Sigmoid colon (tissue), 4 donors: ENCODE measurements around the gene METTL24.

ENCODE experiments used
- EP300 ChIP-seq, 4 donors: sonication (generic); formaldehyde crosslinking; IDR thresholded peaks; one replicate each; pipeline ENCODE4 v1.6.1; 2017; ENCODE audit warnings: antibody characterized with exemption in 4 of 4
- POLR2A ChIP-seq, 2 donors: fragments of 450-650 bp; IDR thresholded peaks; one replicate each; pipeline ENCODE4 v1.6.1; 2016; ENCODE audit warnings: antibody characterized with exemption in 2 of 2, mild to moderate bottlenecking in 2 of 2, moderate library complexity in 2 of 2
- POLR2AphosphoS5 ChIP-seq, 4 donors: sonication (generic); formaldehyde crosslinking; IDR thresholded peaks; one replicate each; pipeline ENCODE4 v1.6.1; 2017; ENCODE audit warnings: antibody characterized with exemption in 4 of 4
- TF ChIP-seq, protein P1 (sequence below), 4 experiments: fragments of 450-650 bp in 3 of 4; fragments of 200-600 bp in 1 of 4; IDR thresholded peaks; one replicate each; pipeline ENCODE4 v1.5.1; 2016 to 2019; ENCODE audit warnings: antibody characterized with exemption in 4 of 4, mild to moderate bottlenecking in 3 of 4, moderate library complexity in 2 of 4

DNA sequence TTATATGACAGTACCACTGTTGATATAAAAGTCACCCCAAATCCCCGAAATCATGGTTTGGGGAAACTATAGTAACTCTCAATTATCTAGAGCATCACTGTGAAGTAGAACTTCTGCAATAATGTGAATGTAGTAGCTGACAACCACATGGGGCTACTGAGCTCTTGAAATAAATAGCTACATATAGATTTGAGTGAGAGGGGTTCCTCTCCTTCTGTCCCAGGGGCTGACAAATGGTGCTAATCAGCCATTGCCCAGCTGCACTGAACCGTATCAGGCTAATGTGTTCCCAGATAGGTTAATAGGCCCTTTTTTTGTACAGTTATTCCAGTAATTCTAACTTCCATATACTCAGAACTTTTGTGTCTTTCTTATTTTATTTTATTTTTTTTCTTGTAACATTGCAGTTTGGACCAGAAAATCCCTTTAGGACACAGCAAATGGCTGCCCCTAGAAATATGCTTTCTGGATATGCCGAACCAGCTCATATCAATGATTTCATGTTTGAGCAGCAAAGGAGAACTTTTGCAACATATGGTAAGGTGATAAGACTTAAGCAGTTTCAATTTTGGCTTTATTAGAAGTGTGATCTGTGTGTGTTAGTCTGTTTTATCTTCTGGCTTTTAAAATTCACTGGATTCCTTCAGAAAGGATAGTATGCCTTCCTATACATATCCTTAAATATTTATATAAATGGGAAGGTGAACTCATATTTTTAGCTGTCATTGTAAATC lies 156.8 kb downstream of the METTL24 start:
- TF ChIP-seq, protein P1, sequence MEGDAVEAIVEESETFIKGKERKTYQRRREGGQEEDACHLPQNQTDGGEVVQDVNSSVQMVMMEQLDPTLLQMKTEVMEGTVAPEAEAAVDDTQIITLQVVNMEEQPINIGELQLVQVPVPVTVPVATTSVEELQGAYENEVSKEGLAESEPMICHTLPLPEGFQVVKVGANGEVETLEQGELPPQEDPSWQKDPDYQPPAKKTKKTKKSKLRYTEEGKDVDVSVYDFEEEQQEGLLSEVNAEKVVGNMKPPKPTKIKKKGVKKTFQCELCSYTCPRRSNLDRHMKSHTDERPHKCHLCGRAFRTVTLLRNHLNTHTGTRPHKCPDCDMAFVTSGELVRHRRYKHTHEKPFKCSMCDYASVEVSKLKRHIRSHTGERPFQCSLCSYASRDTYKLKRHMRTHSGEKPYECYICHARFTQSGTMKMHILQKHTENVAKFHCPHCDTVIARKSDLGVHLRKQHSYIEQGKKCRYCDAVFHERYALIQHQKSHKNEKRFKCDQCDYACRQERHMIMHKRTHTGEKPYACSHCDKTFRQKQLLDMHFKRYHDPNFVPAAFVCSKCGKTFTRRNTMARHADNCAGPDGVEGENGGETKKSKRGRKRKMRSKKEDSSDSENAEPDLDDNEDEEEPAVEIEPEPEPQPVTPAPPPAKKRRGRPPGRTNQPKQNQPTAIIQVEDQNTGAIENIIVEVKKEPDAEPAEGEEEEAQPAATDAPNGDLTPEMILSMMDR (IDR thresholded peaks at IDR 0.05): no peak
- TF ChIP-seq POLR2A (IDR thresholded peaks at IDR 0.05) (no peak), EP300 (IDR thresholded peaks at IDR 0.05) (no peak), POLR2AphosphoS5 (IDR thresholded peaks at IDR 0.05) (no peak)
